HUES6 (cell line): ENCODE results near the gene SIGLEC14.
"Not testable (repeated sequence)": the region's sequence is repeated elsewhere in the genome, so short reads cannot be mapped to it uniquely, and the experiment has no call there.

Source experiments
- H3K27ac ChIP-seq: 2 replicates; pipeline ENCODE4 v1.7.0; 2013; ENCODE audit warnings: low read depth, mild to moderate bottlenecking, low read length, inconsistent platforms
- H3K27me3 ChIP-seq: 2 replicates; pipeline ENCODE4 v1.6.1; 2013; ENCODE audit warnings: low read length; ENCODE audit not compliant: control insufficient read depth, insufficient read depth
- H3K36me3 ChIP-seq: 2 replicates; pipeline ENCODE4 v1.6.1; 2013; ENCODE audit warnings: low read length; ENCODE audit not compliant: control insufficient read depth, insufficient read depth
- H3K4me1 ChIP-seq: 2 replicates; pipeline ENCODE4 v1.6.1; 2013; ENCODE audit warnings: low read length; ENCODE audit not compliant: control insufficient read depth, insufficient read depth
- H3K4me3 ChIP-seq: 2 replicates; pipeline ENCODE4 v1.5.1; 2013; ENCODE audit warnings: low read depth, low read length
- H3K9ac ChIP-seq: one replicate; pipeline ENCODE4 v1.6.1; 2013; ENCODE audit warnings: mild to moderate bottlenecking, low read length
- H3K9me3 ChIP-seq: 2 replicates; pipeline ENCODE4 v1.6.1; 2013; ENCODE audit warnings: low read depth, low read length; ENCODE audit not compliant: control insufficient read depth, insufficient read depth

SIGLEC14 gene

DNA sequence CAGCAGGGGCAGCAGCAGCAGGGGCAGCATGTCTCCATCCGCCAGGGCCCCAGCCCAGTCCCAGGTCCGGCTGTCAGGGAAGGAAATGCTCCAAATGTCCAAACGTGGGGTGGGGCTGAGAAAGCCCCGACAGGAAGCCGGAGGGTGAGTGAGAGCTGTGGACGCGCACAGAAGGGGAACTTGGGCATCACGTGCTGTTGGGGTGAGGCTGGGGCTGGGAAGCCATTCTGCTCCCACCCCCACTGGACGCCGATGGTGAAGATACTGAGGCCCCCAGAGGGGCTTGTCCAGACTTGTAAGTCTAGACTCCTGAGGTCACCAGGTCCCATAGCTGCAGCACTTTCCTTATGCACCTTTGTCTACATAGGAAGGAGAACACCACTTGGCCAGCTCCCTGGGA is at the start of gene SIGLEC14:
Gene SIGLEC14 (minus strand): TSS at position 96 of the 400 bp plus-strand sequence. CDS start 66 bp downstream, at position 30.
- not testable (repeated sequence) for H3K9ac ChIP-seq

GRCh38 chr19:51695702-51696315 is 49.2 kb upstream of the SIGLEC14 start:
- H3K4me3 ChIP-seq = no peak overlapping the region
- H3K36me3 ChIP-seq = peaks cover 51% of the 10 kb centered on the region
- no peaks in the 10 kb centered on the region for H3K9me3 ChIP-seq
- H3K27me3 ChIP-seq = no peaks in the 10 kb centered on the region
- no peak overlapping the region for H3K27ac ChIP-seq
- H3K9ac ChIP-seq = no peak overlapping the region
- H3K4me1 ChIP-seq = peaks cover 22% of the 10 kb centered on the region

More for the DNA sequence above, at the start of gene SIGLEC14:
- not testable (repeated sequence) for H3K27ac ChIP-seq, H3K4me3 ChIP-seq, H3K4me1 ChIP-seq, H3K36me3 ChIP-seq, H3K9me3 ChIP-seq
- H3K27me3 ChIP-seq = peaks cover 28% of the 10 kb centered on the region; the same call in 1 of the 2 replicates

- no peaks in the 10 kb centered on the region for H3K9me3 ChIP-seq
- H3K4me1 ChIP-seq = peaks cover 22% of the 10 kb centered on the region
- no peaks in the 10 kb centered on the region for H3K27me3 ChIP-seq
- H3K36me3 ChIP-seq = peaks cover 51% of the 10 kb centered on the region
- H3K9ac ChIP-seq = no peak overlapping the region
- no peak overlapping the region for H3K27ac ChIP-seq
- no peak overlapping the region for H3K4me3 ChIP-seq
These were observed 48.5 kb upstream of the SIGLEC14 start for GRCh38 chr19:51695088-51695487.

GRCh38 chr19:51694318-51695085 is 47.9 kb upstream of the SIGLEC14 start:
- Histone ChIP-seq H3K9me3 (no peaks in the 10 kb centered on the region), H3K36me3 (peaks cover 51% of the 10 kb centered on the region), H3K4me3 (no peak overlapping the region), H3K9ac (no peak overlapping the region), H3K27me3 (no peaks in the 10 kb centered on the region), H3K4me1 (peaks cover 22% of the 10 kb centered on the region), H3K27ac (no peak overlapping the region)

DNA sequence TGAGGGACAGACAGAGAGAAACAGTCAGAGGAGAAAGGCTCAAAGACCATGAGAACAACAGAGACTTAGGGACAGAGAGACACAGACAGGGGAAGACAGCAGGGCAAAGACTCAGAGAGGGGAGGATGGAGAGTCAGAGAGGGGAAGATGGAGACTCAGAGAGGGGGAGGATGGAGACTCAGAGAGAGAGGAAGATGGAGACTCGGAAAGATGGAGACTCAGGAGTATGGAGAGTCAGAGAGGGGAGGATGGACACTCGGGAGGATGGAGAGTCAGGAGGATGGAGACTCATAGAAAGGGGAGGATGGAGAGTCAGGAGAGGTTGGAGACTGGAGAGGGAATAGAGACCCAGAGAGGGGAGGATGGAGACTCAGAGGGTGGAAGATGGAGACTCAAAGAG is 47.2 kb upstream of the SIGLEC14 start:
- no peaks in the 10 kb centered on the region for H3K27me3 ChIP-seq
- peaks cover 46% of the 10 kb centered on the region for H3K36me3 ChIP-seq
- peaks cover 22% of the 10 kb centered on the region for H3K4me1 ChIP-seq
- H3K9me3 ChIP-seq = no peaks in the 10 kb centered on the region
- H3K27ac ChIP-seq = no peak overlapping the region
- no peak overlapping the region for H3K4me3 ChIP-seq
- H3K9ac ChIP-seq = no peak overlapping the region

DNA sequence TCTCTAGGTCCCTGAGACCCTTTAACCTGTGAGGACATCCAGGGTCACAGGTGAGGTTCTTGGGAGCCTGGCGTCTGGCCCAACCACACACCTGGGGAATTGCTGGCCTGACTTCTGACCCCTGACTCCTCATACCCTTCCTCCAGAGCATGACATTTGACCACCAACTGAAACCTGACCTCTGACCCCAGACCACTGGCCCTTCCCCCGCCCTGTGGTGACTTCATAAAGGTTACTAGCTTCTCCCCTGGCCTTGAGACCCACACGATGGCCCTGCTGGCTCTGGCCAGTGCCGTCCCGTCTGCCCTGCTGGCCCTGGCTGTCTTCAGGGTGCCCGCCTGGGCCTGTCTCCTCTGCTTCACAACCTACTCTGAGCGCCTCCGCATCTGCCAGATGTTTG is 46.6 kb upstream of the SIGLEC14 start, which contains the start of gene SPACA6:
Gene SPACA6 (plus strand): TSS at position 71 of the 400 bp plus-strand sequence. CDS start 197 bp downstream, at position 268.
- Histone ChIP-seq H3K27me3 (no peaks in the 10 kb centered on the region), H3K4me3 (peak within 1 kb of the TSS; percentile 84; the same call in 1 of the 2 replicates), H3K36me3 (peaks cover 42% of the 10 kb centered on the region), H3K9ac (no peak within 1 kb of the TSS), H3K27ac (no peak within 1 kb of the TSS), H3K4me1 (peaks cover 22% of the 10 kb centered on the region), H3K9me3 (no peaks in the 10 kb centered on the region)

GRCh38 chr19:51692468-51692867 is 45.8 kb upstream of the SIGLEC14 start:
- Histone ChIP-seq H3K36me3 (peaks cover 34% of the 10 kb centered on the region), H3K4me1 (peaks cover 22% of the 10 kb centered on the region), H3K9me3 (no peaks in the 10 kb centered on the region), H3K4me3 (peak overlapping the region; percentile 84; the same call in 1 of the 2 replicates), H3K27ac (no peak overlapping the region), H3K9ac (no peak overlapping the region), H3K27me3 (no peaks in the 10 kb centered on the region)

DNA sequence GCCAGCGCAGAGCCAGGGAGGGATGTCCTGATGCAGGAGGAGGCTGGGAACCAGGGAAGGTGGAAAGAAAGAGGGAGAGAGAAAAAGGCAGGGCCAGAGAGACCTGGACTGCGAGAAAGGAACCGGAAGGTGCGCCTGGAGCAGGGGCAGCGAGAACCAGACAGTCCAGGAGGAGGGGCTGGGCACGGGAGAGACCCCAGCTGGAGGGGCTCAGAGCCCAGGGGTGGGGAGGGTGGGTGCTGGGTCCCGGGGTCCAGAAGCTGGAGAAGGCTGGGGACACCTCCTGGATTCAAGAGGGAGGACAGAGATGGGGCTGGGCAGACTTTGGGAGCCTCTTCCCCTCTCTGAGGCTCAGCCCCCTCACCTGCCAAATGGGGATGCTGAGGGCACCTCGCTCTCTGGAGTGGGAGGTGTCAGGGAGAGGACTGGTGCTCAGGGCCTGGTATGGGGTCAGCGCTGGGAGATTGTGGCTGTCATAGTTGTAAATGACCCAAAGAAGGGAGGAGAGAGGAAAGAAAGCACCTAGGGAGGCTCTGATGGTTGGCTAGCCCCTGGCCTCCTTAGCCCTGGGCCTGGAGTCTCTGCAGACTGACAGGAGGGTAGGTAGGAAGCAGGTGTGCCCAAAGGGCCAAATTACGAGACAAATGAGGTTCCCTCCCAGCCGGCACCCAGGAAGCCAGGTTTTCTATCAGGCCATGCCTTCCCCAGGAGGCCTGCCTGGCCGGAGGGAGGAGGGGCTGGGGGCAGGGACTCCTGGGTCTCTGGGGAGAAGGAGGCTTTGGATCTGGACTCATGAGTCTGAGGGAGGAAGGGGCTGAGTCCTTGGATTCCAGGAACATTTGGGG is 45.2 kb upstream of the SIGLEC14 start:
- Histone ChIP-seq H3K36me3 (peaks cover 29% of the 10 kb centered on the region), H3K27me3 (no peaks in the 10 kb centered on the region), H3K27ac (no peak overlapping the region), H3K4me3 (peak overlapping the region; percentile 84), H3K9me3 (no peaks in the 10 kb centered on the region), H3K9ac (peak overlapping the region; percentile 74), H3K4me1 (peaks cover 24% of the 10 kb centered on the region)

DNA sequence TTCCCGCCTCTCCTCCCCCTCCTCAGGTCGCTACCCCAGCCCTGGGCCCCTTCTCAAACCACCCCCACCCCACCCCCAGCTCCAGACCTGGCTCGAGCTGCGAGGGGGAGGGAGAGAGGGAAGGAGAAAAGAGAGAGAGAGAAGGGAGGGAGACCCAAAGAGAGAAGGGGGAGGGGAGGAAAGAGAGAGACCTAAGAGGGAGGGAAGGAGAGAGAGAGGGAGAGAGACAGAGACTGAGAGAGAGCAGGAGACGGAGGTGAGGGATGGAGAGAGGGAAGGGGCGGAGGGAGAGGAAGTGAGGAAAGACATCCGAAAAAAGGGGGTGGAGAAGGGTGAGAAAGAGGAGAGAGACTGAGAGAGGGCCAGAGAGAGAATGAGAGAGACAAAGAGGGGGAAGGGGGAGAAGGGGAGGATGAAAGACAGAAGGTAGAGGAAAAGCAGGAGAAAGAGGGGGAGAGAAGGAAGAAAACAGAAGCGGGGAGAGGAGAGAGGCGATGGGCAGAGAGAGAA is 44.5 kb upstream of the SIGLEC14 start:
- H3K4me3 ChIP-seq = peak overlapping the region; percentile 84
- no peak overlapping the region; the same call in 1 of the 2 replicates for H3K27ac ChIP-seq
- peak overlapping the region; percentile 74 for H3K9ac ChIP-seq
- no peaks in the 10 kb centered on the region for H3K27me3 ChIP-seq
- no peaks in the 10 kb centered on the region for H3K9me3 ChIP-seq
- peaks cover 24% of the 10 kb centered on the region for H3K4me1 ChIP-seq
- H3K36me3 ChIP-seq = peaks cover 26% of the 10 kb centered on the region

DNA sequence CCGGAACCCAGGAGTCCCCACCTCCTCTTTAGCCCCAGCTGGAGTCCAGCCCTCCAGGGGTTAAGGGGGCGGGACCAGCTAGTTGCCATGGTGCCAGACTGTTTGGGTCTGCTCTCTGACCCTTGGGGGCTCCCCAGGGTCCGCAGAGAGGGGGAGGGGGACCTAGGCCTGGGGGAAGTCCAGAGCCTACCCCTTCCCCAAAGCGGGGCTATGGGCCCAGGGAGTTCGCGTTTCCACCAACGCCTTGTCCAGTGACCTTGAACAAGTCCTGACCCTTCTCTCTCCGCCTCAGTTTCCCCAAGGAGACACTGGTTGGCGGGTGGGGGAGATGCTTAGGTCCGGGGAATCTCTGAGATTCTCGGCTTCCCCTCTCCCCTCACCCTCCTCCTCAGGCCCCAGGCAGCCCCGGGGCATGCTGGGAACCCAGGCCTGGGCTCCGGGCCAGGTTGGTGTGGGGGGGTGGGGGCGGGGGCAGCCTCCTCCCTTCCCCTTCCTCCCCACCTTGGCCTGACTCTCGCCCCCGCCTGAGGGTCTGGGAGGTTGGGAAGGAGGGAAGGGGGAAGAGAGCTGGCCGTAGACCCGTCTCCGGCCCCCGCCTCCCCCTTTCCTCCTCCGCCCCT is 43.9 kb upstream of the SIGLEC14 start:
- peaks cover 5% of the 10 kb centered on the region for H3K9me3 ChIP-seq
- peak overlapping the region; percentile 89 for H3K9ac ChIP-seq
- H3K4me3 ChIP-seq = peak overlapping the region; percentile 84
- no peaks in the 10 kb centered on the region for H3K27me3 ChIP-seq
- H3K27ac ChIP-seq = peak overlapping the region; percentile 94
- H3K4me1 ChIP-seq = peaks cover 24% of the 10 kb centered on the region
- peaks cover 21% of the 10 kb centered on the region for H3K36me3 ChIP-seq
